Hippocampal formation (tissue), 2 donors: ENCODE data around the gene TOP1.
"Not testable (repeated sequence)": the region's sequence is repeated elsewhere in the genome, so short reads cannot be mapped to it uniquely, and the experiment has no call there.

ENCODE experiments used
- DNase-seq, 2 donors: peaks; one replicate each; lab custom pipeline; 2025; lab: John Stamatoyannopoulos, UW

Gene TOP1

GRCh38 chr20:41131594-41132387 lies 103.2 kb downstream of the TOP1 start:
- no peak for DNase-seq

GRCh38 chr20:41132388-41132775 lies 103.8 kb downstream of the TOP1 start:
- DNase-seq: not testable (repeated sequence)

DNA sequence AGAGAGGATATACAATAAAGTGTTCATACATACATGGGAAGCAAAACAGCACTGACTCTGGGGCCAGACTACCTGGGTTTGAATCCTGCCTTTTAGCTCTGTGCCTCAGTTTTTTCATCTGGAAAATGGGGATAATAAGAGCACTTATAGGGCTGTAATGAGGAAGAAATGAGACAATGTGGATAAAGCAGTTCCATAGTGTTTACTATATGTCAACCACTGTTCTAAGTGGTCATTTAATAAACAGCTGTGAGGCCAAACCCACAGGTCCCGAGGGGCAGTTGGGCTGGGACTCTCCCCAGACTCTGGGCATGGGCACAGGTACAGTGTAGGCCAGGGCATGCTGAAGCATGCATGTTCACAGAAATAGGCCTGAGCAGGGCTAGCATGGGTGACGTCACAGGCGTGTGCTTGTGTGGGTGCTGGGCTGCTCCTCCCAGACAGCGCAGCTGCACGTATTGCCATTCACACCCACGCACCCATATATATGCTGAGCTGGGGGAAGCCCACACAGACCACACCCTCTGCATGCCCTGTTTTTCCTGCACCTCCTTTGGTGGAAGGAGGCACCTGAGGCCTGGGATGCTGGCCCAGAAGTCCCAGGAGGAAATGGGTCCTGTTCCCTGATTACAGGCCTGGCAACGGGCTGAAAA lies 105.2 kb downstream of the TOP1 start:
- DNase-seq: no peak

DNA sequence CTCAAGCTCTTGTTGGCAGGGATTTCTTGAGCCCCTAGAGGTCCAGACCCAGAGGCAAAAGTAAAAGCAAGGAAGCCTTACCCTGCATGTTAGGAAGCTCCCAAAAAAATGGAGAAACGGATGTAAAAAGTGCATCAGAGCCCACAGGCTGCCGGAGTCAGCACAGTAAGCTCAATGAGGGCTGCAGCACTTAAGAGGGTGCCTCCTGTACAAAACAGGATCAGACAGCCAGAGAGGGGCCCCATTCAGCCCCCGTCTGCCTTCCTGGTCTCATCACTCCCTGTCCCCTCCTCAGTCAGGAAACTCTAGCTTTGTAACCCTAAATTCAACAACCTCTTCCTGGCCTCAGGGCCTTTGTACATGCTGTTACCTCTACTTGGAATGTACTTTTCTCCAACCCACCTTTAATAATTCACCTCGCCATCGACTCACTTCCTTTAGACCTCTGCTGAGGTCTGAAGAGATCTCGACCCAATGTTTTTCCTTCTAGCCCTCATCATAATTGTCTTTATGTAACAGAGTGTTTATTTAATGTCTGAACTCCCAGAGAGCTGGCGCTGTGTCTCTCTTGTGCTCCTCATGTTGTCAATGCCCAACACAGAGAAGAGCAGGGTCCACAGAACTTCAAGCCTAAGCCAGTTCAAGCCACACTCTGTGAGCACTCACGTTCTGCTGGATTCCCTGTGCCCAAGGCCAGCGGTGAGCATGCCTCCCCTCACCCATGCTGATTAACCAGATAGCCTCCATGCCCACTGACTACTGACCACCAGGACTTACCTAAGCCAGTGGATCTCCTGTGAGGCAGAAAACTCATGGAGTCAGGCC lies 106.0 kb downstream of the TOP1 start:
- no peak for DNase-seq

GRCh38 chr20:41135187-41135887 lies 106.7 kb downstream of the TOP1 start:
- no peak for DNase-seq

- peak in 1 of 2 donors; percentile 59 for DNase-seq
Observed at GRCh38 chr20:41135888-41136679, 107.5 kb downstream of the TOP1 start.

- peak; percentile 79 to 87 for DNase-seq
Observed at GRCh38 chr20:41136680-41137613, 108.3 kb downstream of the TOP1 start, which contains the start of gene PLCG1. PLCG1 (plus strand) TSS chr20:41137543; CDS start chr20:41137642, 99 bp downstream.

DNA sequence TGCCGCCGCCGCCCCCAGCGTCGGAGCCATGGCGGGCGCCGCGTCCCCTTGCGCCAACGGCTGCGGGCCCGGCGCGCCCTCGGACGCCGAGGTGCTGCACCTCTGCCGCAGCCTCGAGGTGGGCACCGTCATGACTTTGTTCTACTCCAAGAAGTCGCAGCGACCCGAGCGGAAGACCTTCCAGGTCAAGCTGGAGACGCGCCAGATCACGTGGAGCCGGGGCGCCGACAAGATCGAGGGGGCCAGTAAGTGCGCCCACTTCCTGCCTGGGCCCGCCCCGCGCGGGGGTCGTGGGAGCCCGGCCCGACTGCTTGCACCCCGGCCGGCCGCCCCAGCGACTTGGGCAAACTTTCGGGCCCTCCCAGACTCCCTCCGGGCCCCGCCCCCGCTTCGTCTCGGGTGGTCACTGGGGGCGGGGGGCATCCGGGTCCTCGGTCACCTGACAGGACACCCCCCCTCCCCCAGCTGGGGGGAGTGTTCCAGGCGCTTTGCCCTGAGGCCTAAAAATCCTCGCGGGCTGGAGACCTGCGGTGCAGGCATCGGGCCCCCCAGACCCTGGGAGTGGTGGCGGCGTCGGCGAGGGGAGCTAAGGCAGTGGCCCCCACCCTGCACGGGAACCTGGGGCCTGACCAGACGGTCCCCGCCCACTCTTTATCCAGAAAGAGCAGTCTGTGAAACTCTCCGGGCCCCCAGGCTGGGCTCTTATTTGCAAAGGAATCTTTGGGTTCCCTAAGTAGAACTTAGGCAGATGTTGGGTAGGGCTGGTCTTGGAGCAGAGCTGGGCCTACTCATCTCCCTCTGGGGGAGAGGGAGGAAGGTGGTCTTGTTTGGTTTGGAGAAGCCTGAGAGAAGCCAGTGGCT lies 109.2 kb downstream of the TOP1 start:
- no peak for DNase-seq

- no peak for DNase-seq
Observed at GRCh38 chr20:41138475-41139226, 110.0 kb downstream of the TOP1 start.

- DNase-seq: no peak
Observed at GRCh38 chr20:41139227-41140093, 110.8 kb downstream of the TOP1 start.

- DNase-seq: no peak
Observed at GRCh38 chr20:41140226-41141133, 111.9 kb downstream of the TOP1 start.

GRCh38 chr20:41141153-41141815 lies 112.7 kb downstream of the TOP1 start:
- DNase-seq: no peak

DNA sequence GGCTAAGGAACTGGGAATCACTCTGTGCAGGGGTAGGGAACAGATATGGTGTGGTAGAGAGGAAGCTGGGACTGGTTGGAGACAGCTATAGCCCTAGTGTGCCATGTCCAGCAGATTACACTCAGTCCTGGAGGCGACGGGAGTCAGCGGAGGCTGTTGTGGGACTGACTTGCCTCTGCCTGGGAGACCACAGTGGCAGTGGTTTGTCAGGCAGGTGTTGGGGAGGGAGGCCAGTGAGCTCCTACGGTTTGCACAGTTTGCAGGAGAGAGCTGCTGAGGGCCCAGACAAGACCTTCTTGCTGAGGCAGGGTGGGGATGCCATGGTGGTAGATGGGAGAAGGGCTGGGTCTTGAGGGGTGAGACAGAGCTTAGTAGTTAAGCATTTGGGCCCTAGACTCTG lies 113.6 kb downstream of the TOP1 start:
- no peak for DNase-seq

DNA sequence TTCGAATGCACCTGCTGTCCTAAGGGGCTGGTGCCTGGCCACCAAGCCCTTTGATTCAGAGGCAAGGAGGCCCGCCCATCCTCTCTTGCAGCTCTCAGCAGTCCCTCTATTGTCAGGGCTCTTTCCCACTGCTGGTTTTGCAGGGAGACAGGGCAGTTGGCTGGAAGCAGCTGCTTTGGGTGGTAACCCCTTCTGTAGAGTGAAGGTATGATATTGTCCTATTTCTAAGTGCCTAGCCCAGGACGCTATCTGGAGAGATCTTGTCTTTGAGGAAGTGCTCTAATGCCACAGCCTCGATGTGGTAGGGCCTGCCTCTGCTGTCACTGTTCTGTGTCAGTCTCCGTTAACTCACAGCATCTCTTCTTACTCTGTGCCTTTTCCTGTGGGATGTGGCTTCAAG lies 114.3 kb downstream of the TOP1 start:
- no peak for DNase-seq

DNA sequence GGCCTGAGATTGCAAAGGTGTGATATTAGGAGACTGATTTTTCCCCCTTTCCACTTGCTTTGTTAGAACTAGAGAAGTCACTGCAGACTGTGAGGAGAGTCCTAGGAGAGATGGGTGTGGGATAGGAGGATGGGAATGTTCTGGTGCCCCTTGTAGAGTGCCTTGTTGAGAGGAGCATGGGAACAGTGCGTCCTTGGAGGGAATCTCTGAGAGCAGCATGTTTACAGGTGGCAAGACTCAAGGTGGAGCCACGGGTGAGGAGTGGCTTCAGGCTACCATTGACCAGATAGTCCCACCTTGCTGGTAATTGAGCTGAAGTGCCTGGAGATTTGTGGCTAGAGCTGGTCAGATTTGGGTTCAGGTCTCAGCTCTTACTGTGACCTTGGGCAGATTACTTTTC lies 114.7 kb downstream of the TOP1 start:
- no peak for DNase-seq

DNA sequence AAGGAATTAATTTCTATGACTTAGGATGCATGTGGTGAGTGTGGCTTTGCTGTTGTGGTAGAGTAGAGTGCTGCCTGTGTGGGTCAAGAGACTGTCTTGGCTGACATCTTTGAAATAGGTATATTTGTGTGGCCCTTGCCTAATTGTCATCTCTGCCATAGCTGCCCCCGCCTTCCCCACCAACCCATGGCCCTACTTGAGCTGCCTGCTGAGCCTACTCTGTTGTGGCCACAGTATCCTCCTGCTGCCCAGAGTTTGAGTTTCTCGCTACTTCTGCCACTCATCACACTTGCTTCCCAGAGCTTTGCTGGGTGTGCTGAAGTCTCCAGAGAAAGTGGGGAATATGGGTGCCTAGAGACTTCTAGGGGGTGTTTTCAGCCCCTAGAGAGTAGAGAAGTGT lies 116.7 kb downstream of the TOP1 start:
- DNase-seq: no peak
